ENCODE measurements around the gene RAB34.

RAB34 gene

DNA sequence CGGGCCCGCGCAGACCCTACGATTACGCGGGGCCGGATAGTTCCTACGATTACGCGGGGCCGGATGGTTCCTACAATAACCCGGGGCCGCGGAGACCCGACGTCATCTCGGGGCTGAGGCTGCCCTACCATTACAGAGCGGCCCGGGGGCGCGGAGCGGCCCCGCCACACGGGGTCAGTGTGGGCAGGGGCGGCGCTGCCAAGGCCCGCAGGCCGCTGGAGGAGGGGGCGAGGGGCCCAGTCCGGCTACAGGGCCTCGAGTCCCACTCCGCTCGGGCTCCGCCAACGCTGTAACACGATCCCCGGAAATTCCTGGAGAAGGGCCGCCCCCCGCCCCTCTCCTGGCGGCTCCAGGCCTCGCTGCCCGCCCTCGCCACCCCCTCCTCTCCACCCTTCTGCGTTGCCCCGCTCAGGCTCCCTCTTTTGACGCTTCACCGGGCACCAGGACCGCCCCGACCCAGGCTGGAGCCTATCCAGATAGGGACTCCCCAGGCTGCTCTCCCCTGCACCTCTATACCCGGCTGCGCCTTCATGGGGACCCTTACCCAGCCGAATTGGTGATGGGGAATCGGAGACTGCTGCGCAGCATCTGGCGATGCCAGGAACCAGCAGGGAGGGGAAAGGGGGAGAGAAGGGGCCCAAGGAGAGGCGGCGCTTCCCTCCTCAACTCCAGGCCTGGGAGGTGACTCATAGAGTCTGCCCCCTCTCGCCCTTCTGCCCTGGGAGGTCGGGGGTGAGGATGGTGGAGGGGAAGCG lies at the start of gene RAB34:
Gene RAB34, minus strand, starts transcription at position 291 of the 755 bp plus-strand sequence. CDS start 602 bp downstream, outside the sequence.
- peak within 1 kb of the TSS; percentile 68 for H3K4me3 ChIP-seq (ENCODE audit: control insufficient read depth, low read depth, low read length)
- DNase-seq (ENCODE audit: low read depth) = peak; percentile 85
- TF ChIP-seq, protein P1, sequence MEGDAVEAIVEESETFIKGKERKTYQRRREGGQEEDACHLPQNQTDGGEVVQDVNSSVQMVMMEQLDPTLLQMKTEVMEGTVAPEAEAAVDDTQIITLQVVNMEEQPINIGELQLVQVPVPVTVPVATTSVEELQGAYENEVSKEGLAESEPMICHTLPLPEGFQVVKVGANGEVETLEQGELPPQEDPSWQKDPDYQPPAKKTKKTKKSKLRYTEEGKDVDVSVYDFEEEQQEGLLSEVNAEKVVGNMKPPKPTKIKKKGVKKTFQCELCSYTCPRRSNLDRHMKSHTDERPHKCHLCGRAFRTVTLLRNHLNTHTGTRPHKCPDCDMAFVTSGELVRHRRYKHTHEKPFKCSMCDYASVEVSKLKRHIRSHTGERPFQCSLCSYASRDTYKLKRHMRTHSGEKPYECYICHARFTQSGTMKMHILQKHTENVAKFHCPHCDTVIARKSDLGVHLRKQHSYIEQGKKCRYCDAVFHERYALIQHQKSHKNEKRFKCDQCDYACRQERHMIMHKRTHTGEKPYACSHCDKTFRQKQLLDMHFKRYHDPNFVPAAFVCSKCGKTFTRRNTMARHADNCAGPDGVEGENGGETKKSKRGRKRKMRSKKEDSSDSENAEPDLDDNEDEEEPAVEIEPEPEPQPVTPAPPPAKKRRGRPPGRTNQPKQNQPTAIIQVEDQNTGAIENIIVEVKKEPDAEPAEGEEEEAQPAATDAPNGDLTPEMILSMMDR (conservative IDR thresholded peaks at IDR 0.05; ENCODE audit: control insufficient read depth, insufficient read depth, low read depth, low read length) = no peak

DNA sequence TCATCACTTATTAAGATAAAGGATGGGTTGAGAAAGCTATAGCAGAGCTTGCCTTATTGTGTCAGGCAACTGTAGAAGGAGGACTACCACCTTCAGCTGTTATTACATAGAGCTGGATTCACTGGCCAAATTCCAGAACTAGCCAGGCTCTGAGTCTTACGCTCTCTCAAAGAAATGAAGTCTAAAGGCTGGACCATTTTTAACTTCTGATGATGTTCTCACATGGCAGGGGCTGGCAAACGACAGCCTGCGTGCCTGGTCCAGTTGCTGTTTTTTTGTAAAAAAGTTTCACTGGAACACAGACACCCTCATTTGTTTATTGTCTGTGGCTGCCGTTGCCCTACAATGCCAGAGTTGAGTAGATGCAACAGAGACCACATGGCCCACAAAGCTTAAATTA lies 47.4 kb upstream of the RAB34 start:
- no peak overlapping the region for H3K4me3 ChIP-seq (ENCODE audit: control insufficient read depth, low read depth, low read length)
- TF ChIP-seq, protein P1 (conservative IDR thresholded peaks at IDR 0.05; ENCODE audit: control insufficient read depth, insufficient read depth, low read depth, low read length) = no peak
- DNase-seq (ENCODE audit: low read depth) = no peak

DNA sequence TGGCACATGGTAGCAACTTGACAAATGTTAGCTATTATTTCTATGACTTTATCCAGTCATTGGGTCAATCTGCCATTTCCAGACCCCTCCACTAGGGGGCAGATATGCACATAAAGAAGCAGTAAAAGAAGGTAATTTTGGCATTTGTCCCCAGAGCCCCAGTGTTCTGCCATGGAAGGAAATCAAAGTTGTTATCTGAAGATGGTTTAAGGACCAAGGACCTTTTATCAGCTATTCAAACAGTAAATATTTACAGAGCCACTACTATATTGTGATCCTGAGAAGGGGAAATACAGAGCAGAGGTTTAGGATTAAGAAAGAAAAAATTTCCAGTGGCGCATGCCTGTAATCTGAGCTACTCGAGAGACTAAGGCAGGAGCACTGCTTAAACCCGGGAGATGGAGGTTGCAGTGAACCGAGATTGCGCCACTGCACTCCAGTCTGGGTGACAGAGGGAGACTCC lies 46.2 kb upstream of the RAB34 start:
- peak; percentile 83 for DNase-seq (ENCODE audit: low read depth)
- TF ChIP-seq, protein P1 (conservative IDR thresholded peaks at IDR 0.05; ENCODE audit: control insufficient read depth, insufficient read depth, low read depth, low read length) = peak; percentile 81
- no peak overlapping the region for H3K4me3 ChIP-seq (ENCODE audit: control insufficient read depth, low read depth, low read length)

GRCh38 chr17:28763137-28763799 lies 45.6 kb upstream of the RAB34 start:
- TF ChIP-seq, protein P1 (conservative IDR thresholded peaks at IDR 0.05; ENCODE audit: control insufficient read depth, insufficient read depth, low read depth, low read length) = no peak
- DNase-seq (ENCODE audit: low read depth) = no peak
- H3K4me3 ChIP-seq (ENCODE audit: control insufficient read depth, low read depth, low read length) = no peak overlapping the region

DNA sequence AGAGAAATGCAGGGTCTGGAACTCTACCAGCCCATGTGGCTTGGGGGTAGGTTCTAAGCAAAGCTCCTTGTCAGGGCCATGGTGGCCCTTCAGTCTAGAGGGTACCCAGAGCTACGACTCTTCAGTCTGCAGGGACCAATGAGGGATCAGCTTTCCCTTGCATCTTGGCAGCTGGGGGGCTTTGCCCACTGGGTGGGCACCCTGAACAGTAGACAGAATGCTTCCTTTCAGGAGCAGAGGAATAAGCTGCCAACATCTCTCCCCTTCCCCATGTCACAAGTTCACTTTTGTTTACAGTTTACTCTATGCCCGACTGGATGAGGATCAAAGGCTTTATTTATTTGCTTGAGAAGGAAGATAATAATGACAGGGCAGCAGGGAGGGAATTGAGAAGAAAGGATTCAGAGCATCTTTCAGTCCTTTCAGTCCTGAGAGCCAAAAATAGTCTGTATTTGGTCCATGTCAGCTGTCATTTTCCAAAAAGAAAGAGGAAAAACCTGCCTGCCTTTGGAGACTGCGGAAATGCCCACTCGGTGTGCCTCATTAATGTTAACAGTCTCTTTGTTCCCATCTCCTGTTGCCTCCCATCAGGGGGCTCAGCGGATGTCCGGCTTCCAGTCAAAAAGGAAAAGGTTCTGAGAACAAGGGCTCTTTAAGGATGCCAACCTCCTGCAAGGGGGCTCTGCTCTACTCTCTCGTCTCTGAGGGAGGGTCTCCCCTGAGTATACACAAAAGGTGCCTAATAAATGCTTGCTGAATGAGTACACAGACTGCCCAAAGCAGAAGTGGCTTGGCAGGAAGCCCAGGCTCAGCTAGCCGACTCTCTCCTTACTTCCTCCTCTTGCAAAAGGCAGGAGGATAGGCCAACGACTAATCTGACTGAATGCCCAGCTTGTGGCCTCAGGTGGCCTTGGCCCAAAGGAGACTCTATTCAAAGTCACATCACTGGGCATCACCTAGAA lies 43.2 kb upstream of the RAB34 start:
- H3K4me3 ChIP-seq (ENCODE audit: control insufficient read depth, low read depth, low read length) = no peak overlapping the region
- TF ChIP-seq, protein P1 (conservative IDR thresholded peaks at IDR 0.05; ENCODE audit: control insufficient read depth, insufficient read depth, low read depth, low read length) = no peak
- DNase-seq (ENCODE audit: low read depth) = peak; percentile 76

DNA sequence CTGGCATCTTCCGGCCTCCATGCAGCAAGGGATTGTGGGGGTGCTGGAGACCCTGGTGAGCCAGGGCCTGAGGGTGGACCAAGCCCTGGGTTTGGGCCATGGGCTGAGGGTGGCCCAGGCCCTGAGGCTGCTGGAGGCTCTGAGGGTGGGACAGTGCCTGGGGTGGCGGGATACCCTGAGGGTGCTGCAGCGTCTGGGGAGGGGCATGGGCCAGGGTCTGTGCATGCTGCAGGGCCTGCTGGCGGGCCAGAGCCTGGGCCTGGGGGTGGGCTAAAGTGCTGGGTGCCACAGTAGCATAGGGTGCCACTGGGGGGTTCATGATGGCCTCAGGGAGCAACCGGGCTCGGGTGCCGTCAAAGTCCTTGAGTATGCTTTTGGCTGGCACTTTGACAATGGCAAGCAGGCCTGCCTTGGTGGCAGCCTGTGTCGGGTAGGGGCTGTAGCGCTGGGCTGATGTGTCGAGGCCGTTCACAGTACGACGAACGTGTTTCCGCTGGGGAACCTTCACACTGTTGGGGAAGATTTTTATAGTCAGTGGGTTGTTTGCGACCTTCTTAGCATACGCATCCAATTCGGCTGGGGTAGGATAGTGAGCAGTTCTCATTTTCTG lies 41.7 kb upstream of the RAB34 start:
- DNase-seq (ENCODE audit: low read depth) = no peak
- TF ChIP-seq, protein P1 (conservative IDR thresholded peaks at IDR 0.05; ENCODE audit: control insufficient read depth, insufficient read depth, low read depth, low read length) = no peak
- no peak overlapping the region for H3K4me3 ChIP-seq (ENCODE audit: control insufficient read depth, low read depth, low read length)

All from fibroblast of mammary gland (primary cell).